ENCODE data around the gene SOX5.

GRCh38 chr12:23493672-23494071, 455.8 kb downstream of the SOX5 start:
- TF ChIP-seq, protein P1, sequence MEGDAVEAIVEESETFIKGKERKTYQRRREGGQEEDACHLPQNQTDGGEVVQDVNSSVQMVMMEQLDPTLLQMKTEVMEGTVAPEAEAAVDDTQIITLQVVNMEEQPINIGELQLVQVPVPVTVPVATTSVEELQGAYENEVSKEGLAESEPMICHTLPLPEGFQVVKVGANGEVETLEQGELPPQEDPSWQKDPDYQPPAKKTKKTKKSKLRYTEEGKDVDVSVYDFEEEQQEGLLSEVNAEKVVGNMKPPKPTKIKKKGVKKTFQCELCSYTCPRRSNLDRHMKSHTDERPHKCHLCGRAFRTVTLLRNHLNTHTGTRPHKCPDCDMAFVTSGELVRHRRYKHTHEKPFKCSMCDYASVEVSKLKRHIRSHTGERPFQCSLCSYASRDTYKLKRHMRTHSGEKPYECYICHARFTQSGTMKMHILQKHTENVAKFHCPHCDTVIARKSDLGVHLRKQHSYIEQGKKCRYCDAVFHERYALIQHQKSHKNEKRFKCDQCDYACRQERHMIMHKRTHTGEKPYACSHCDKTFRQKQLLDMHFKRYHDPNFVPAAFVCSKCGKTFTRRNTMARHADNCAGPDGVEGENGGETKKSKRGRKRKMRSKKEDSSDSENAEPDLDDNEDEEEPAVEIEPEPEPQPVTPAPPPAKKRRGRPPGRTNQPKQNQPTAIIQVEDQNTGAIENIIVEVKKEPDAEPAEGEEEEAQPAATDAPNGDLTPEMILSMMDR (IDR thresholded peaks at IDR 0.05) = no peak
- no peak for TF ChIP-seq POLR2A (IDR thresholded peaks at IDR 0.05)
- TF ChIP-seq POLR2AphosphoS5 (IDR thresholded peaks at IDR 0.05) = no peak

Data from breast epithelium (tissue), 3 donors.